HG03159 (cell line): ENCODE data around the gene RTL1.

Experiments used
- ATAC-seq: cut with Tn5 transposase; IDR thresholded peaks from one replicate; pipeline ENCODE4 v1.9.1; 2021; ENCODE audit warnings: mild to moderate bottlenecking, moderate library complexity; ENCODE audit not compliant: unreplicated experiment

RTL1 gene

DNA sequence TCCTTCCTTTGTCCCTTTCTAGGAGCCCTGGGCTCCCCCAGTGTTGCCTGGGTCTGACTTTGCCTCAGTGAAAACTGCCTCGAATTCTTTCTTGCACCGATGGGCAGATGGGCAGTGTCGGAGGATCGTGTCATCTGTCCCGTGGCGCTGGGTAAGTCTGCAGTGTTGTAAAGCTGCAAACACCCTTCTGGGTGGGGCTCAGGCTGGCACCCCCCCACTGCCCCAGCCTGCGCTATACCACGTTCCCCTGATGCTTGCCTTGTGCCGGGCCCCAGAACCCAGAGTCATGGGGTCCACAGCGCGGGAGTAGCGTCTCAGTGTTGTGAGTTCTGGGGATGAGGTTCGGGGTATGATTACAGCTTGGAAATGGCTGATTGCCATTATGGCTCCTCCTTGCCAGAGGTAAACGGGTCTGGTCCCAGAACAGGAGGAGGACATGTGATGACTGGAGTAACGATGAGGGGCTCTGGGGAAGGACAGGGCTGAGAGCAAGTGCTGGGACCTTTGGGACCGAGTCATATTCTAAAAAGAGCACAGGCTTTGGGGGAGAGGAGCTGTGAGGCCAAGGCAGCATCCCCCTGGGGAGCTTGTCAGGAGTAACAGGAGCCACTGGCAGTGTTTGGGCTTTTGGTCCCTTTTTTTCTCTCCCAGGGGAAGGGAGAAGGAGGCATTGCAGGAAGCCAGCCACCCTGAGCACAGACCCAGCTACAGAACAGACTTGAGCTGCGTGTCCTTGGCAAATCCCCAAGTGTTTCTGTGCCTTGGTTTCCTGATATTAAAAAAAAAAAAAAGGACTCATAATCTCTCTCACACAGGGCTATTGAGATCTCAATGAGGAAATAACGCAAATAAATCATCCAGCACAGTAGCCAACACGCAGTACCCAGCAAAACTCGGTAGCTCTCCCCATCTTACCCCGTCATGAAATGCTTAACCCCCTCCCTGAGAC is 4.3 kb downstream of the RTL1 start:
- ATAC-seq, result no peak

DNA sequence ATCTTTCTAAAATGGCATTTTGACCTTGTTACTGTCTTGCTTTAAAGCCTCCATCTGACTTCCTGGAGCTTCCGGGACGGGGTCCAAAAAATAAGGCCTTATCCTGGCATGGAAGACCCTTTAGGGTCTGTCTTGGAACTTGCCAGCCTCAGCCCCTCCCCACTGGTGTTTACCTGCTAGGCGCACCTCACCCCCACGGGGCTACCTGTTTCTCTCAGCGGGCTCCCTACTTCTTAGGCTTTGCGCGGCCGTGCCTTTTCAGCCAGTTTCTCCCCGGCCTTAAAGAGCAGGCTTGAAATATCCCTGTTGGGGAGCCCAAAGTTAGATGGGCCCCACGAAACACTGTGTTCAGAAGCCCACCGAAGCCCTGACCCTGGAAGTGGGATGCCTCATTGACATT is 5.1 kb downstream of the RTL1 start:
- no peak for ATAC-seq

DNA sequence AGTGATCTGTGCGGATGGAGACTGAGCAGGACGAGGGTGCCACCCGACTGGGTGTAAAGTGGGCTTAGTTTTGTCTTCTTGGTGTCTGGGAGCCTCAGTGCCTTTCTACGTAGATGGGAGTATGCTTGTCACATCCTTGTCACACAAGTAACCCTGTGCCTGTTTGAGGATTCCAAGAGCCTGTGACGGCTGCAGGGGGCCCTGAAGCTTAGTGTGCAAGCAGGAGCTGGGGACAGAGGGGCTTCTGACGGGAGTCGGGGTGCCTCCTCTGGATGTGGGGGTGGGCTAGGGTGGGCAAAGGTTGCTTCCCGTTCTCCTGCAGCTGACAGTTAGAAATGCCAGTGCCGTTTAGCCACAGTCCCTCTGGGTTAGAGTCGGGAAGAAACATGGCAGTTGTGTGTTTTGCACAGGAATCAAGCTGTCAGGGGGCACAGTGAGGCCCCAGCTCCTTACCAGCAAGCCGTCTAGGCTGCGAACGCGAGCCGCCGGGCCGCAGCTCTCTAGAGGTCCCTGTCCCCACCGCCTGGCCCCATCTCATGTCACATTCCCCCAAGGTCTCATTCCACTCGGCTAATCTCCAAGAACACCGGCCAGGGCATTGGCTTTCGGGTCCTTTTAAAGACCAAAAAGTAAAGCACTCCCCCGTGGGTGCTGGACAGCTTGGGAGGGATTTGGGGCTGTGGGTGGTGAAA is 7.0 kb downstream of the RTL1 start:
- ATAC-seq, result no peak

DNA sequence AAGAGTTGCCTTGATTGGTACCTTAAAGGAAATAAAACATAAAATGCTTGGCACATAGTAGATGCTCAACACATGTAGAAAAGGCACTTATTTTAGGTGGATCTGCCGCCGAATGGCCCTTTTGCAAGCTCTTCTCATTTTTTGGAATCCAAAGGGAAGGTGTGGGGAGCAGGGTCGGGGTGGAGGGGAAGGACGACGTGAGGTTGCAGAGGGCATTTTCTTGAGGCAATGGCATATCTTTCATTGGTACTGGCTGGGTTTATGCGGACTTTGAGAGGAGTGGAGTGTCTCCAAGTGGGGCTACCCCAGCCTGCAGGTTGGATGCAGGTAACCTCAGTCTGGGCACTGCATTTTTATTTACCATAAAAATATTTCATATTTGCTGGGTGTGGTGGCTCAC is 8.1 kb downstream of the RTL1 start:
- ATAC-seq, result no peak

DNA sequence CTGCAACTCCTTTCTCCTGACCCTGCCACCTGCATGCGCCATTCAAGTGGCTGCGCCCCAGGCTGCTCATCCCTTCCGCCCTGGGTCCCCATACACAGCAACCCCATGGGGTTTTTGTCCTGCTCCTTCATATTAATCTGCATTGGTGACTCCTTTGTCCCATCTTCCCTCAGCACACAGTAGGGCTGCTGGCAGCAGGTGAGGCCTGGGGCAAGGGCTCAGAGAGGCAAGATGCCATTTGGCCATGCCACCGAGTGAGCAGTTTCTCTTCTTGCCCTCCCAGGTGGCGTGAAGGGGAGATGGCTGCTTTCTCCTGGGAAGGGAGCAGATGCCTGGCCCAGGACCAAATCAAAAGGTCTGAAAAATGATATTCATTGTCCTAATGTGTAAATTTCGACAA is 9.1 kb downstream of the RTL1 start:
- ATAC-seq, result no peak

DNA sequence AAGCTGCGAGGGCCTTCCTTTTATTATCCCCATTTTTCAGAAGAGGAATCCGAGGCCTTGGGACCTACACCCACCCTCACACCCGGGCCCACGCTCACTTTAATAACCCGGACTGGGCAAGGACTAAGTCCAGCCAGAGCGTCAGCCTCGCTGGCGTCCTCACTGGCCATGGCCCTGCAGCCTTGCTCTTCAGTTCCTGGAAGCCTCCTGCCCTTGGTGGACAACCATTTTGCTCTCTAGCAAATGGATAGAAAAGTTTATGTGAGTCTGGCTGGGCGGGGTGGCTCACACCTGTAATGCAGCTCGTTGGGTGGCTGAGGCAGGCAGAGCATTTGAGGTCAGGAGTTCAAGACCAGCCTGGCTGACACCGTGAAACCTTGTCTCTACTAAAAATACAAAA is 9.8 kb downstream of the RTL1 start:
- no peak for ATAC-seq

DNA sequence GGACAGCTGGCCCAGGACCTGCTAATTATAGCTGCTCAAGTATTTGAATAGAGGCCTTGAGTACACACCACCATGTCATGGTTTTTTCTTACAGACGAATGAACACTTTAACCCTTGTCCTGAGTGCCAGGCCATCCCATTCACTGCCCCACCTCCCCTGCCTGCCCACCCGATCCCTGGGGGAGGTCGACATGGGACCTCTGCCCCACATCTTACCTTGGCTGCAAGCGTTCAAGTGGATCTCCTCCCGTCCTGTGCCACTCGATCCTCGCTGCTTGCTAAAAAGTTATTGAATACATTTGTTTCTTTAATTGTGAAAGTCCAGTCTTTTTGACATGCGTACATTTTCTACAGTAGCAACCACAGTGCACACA is 10.3 kb downstream of the RTL1 start:
- ATAC-seq, result no peak

DNA sequence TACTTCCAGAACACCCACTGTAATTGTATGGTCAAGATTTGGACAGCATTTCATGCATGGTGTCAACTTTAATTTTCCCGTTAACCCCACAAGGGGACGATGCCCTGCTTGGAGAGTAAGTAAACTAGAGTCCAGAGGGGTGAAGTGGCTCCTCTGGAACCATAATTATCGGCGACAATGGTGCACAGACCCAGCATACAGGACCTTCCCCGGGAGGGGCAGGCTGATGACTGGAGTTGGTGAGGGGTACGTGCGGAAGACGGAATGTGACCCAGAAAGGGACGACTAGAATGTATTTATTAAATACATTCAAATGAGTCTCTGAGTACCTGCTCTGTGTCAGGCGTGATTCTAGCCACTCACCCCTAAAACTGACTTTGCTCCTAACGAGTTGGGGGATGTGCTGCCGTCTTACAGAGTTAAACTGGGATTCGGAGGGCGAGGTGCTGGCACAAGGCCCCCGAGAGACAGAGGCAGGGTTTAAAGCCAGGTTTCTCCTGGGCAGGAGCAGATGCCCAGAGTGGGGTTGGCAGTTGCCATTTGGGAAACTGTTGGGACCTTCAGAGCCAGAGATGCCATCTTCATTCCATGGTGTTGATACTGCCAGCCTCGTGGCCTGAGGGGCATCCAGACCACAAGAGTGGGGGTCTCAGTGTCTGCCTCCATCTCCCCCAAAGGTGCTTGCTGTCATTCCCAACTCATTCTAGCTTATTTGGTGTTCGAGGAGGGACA is 10.9 kb downstream of the RTL1 start:
- no peak for ATAC-seq

DNA sequence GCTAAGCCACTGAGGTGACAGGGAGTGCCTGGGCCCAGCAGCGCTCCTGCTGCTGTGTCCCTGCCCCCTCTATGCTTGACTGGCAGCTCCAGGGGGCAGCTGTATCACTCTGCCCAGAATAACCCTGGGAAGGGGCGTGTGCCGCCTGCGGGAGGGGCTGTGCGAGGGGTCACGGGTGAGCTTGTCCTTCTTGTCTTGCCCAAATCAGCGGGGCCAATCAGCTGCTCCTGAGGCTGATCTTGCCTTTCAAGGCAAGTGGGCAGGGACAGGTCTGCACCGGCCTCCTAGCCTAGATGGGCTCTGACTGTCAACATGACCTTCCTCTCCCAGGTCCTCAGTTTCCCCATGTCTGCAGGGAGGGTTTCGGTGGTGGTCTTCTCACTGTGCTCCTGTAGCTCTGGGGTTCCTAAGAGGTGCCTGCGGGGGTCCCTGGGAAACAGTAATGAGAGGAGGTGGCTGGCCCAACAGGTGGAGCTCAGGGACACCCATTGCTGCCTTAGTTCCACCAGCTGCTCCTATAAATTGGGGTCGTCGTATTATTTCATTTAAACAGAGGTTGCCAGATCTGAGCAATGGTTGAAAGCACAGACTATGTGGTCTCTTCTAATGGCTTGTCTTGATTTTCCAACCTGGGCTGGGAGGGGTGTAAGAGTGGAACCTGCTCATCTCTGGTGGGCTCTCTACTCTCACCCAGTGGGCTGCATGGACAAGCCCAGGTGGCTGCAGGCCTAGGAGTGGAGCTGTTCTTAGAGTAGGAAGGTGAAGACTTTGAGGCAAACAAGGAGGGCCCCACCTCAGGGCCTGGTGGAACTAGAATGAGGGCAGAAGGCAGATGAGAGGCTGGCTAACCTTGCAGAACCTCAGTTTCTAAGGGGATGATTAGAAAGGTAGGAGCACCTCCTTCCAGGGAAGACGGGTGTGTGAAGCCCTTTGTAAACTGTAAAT is 11.7 kb downstream of the RTL1 start:
- no peak for ATAC-seq

DNA sequence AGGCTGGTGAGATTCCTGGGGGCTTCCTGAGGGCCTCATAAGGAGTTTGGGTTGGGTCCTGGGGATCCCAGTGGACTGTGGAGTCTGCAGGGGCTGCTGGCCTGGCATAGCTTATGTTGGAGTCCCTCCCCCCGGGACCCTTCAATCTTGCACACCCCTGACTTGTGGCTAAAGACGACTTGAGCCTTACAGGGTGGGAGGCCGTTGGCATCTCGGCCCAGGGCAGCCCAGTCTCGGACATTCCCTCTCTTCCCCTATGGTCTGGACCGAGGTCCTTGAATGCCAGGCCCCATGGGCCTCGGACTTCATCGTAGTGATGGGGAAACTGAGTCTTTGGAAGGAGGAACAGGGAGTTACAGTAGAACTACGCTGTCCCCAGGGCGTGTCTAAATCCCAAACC is 12.5 kb downstream of the RTL1 start:
- no peak for ATAC-seq

DNA sequence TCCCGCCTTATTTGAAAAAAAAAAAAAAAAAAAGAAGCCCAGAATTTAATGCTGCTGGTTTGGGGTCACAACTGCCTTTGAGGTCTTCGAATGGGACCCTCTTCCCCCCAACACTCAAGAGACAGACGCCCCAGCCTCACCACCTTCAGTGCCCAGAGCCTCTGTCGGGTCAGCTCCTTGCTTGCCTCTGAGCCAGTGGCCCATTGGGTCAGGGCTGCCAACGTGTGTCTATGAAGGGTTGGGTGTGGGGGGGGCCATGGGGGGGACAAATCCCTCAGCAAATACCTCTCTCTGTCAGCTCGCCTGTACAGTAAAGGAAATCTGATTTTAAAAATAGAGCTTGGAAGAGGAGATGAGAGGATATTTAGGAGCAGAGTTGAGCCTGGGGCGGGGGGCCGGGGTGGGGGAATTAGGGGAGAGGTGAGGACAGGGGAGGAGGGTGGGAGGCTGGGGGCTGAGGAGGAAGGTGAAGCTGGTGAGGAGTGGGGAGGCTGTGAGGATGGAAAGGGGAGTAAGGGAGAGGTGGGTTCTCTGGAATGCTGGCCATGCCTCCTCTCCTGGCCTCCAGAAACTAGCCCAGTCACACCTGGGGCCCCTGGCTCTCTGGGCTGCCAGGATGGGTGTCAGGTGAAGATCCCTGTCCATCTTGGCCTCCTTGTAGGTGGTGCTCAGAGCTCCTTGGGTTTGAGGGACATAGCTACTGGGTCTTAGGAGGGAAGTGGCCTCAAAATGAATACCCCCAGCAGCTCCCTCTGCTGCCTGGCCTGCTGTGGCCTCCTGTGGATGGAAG is 13.3 kb downstream of the RTL1 start:
- no peak for ATAC-seq

DNA sequence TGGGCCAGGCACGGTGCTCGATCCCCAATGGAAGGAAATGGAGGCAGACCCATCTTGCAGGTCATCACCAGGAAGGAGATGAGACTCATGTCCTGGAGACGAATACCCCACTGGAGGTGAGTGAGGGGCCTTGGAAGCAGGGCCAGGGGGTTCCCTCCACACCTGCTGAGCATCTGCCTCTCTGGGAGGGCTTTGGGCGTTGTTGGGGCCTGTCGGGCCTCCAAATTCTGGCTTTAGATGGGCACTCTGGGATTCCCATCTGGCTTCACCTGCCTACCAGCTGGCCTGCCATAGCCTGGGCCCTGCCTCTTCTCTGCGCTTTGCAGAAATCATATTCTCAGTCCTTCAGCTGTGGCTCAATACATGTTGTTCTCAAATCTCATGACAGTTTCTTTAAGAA is 13.9 kb downstream of the RTL1 start:
- ATAC-seq, result no peak

DNA sequence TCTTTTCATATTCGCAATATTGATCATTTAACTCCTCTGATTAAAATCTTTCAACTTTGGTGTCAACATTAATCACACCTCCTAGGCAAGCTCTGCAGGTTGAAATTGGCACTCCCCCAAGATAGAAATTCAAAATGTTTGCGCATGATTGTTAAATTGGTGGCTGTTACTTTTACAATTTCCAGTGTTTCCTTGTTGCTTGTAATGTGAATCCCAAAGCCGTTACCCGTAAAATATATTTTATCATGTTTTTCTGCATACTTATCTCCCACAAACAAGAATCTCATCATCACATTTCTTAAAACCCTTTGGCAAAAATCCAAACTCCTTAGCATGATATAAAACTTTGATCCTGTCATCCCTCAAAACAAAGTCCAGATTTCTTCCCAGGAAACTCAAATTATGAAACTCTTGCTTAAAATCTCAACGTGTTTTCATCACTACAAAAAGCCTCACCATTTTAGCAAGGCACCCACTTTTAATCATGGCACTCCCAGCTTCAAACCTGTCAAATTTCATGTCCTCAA is 14.7 kb downstream of the RTL1 start:
- ATAC-seq, result no peak

DNA sequence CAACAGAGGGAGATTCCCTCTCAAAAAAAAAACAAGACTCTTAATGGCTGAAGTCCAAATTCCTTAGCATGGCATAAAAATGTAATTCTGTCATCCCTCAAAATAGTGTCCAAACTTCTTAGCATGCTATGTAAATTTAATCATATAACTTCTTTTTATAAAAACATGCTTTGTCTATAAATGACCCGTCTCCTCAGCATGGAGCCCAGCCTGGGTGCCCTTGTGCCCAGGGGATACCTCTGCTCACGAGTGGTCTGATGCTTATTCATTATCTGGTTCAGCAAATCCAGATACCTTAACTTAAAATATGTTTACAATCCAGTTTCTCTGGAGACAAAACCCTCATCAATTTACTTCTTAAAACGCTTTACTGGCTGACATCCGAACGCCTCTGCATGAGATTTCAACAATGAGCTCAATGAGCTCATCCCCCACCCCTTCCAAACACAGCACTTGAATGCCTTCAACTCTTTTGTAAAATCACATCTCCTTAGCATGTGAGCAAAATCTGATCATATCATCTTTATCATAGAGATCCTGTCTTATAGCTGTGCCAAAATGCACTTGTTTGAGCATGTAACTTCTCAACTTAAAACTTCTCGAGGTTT is 15.7 kb downstream of the RTL1 start:
- no peak for ATAC-seq

DNA sequence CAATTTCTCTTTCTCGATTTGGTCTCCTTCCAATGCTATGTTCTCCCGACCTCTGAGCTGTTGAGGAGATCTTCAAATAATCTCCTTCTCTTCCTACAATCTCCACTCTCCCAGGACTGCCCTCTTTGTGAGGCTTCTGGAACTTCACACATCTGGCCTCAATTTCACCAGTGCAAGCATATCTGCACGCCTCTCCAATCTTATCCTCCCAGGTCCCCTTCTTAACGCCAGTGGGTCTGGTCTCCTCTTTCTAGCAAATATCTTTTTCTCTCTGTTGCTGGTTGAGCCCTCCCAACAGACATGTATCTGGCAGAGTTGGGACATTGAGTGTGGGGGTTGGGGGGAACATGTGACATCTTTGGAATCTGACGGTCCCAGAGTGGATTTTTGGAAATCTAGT is 17.9 kb downstream of the RTL1 start:
- no peak for ATAC-seq

DNA sequence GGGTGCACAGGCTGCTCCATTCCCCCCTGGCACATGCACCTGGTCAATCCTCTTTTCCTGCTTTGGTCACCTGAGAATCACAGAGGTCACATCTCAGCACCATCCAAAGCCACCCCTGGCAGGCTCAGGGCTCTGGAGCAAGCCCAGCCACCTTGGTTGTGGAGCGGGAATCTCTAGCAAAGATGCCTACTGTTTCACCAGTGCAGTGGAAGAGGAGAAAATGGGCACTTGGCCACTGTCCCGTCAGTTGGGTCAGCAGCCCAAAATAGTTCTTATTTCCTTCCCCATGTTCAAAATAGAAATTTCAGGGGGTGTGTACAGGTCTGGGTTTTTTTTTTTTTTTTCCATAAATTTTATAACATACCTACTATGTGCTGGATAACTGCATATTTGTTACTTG is 18.3 kb downstream of the RTL1 start:
- ATAC-seq, result no peak

DNA sequence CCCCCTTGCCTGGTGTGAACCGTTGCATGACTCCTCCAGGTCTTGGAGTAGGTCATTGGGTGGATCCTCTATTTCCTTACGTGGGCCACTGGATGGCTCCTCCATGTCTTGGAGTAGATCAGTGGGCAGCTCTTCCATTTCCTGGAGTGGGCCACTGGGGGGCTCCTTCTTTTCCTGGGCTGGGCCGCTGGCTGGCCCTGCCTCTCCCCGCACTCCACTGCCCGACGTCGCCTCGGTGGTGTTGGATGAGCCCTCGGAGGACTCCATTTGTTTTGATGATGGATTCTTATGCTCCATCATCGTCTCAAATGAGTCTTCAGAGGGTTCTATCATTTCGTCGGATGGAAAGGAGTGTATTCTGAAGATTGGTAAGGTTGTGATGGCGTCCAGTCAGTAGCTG is 19.1 kb downstream of the RTL1 start:
- no peak for ATAC-seq

DNA sequence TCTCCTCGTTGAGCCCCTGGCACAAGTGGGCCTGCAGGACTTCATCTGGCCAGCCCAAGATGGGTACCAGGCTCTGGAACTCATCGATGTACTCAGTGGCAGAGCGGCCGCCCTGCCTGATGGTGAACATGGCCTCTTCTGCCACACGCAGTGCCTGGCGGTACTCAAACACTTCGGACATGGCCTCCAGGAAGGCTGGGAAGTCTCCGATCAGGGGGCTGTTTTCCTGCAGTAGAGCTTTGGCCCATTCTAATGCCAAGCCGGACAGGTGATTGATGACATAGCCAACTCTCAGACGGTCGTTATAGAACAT is 19.8 kb downstream of the RTL1 start:
- ATAC-seq, result no peak

DNA sequence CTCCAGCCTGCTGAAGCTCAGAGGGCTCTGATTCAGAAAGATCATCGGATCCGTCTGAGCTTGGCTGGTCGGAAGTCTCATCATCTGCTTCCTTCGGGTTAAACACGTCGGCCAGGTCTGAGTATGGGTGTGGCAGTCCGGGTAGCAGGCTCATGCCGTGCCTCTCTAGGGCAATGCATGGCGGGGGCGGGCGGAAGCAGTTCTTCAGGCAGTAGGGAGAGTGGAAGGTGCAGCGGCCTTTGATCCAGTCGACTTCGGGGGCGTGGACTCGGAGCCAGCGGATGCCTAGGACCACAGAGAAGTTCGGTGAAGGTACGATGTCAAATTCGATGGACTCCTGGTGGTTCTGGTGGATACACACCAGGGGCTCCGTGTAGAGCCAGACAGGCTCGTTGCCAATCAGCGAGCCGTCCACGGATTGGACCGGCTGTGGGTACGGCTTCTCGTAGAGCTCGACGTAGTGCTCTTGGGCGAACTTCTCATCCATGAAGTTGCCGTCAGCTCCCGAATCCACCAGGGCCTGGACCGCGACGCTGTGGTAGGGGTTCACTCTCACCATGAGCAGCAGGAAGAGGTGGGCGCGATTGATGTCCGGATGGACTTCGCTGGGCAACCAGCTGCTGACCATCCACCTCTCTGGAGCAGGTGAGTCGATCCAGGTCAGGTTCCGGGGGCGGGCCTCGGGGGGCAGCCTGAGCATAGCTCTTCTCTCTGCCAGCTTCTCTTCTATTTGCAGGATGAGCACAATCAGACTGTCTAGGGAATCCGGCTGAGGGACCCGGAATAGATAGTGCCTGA is 20.3 kb downstream of the RTL1 start:
- ATAC-seq, result no peak
